ENCODE measurements around the gene TASL.

GRCh38 chrX:30597216-30598012, 19.8 kb upstream of the TASL start:
- TF ChIP-seq POLR2A (IDR thresholded peaks at IDR 0.05; ENCODE audit: low read length) = no peak
- no peak for TF ChIP-seq GATA1 (IDR thresholded peaks at IDR 0.05; ENCODE audit: low read depth, low read length)

All from erythroblast (primary cell).